WTC11 (cell line): ENCODE results near the gene BPGM. TPM values are rescaled to one million over a fixed set of nuclear protein-coding genes. Genes with fewer than 3 reads are reported as not detected.

Experiments used
- ATAC-seq: fragments of 200-7000 bp; cut with Tn5 transposase; 2 replicates; pipeline ENCODE4 v1.10.0; 2021; ENCODE audit warnings: mild to moderate bottlenecking, moderate library complexity
- CTCF ChIA-PET: fragments of 300-600 bp; sonication (Branson Sonifier 250); formaldehyde crosslinking; loops from one replicate; lab custom pipeline; 2021; ENCODE audit warnings: antibody characterized with exemption; lab: Charles Lee
- POLR2A ChIA-PET: fragments of 350-600 bp; sonication (Branson Sonifier 250); formaldehyde crosslinking; loops from one replicate; lab custom pipeline; 2021; ENCODE audit warnings: antibody characterized with exemption; lab: Charles Lee
- DNase-seq: peaks from one replicate; pipeline ENCODE4 v3.0.0; 2021; ENCODE audit warnings: low spot score
- H3K27ac Mint-ChIP-seq: 2 replicates; pipeline ENCODE4 v1.8.0; 2021; ENCODE audit warnings: mixed read lengths
- H3K27me3 Mint-ChIP-seq: 2 replicates; pipeline ENCODE4 v1.8.0; 2021; ENCODE audit warnings: low read depth, mild to moderate bottlenecking, moderate library complexity, mixed read lengths
- H3K36me3 Mint-ChIP-seq: 2 replicates; pipeline ENCODE4 v1.8.0; 2021; ENCODE audit warnings: mixed read lengths
- H3K4me1 Mint-ChIP-seq: 2 replicates; pipeline ENCODE4 v1.8.0; 2022; ENCODE audit warnings: mixed read lengths
- H3K4me3 Mint-ChIP-seq: 2 replicates; pipeline ENCODE4 v1.8.0; 2021; ENCODE audit warnings: mild to moderate bottlenecking, moderate library complexity, mixed read lengths
- H3K9me3 Mint-ChIP-seq: 2 replicates; pipeline ENCODE4 v1.8.0; 2021; ENCODE audit warnings: mixed read lengths
- ESRRA ChIP-seq: sonication (generic); formaldehyde crosslinking; IDR thresholded peaks from 2 replicates; pipeline ENCODE4 v1.8.1; 2022; ENCODE audit warnings: mild to moderate bottlenecking, missing genetic modification reagents, borderline replicate concordance
- FOXJ3 ChIP-seq: sonication (generic); formaldehyde crosslinking; IDR thresholded peaks from 2 replicates; pipeline ENCODE4 v1.9.0; 2021; ENCODE audit warnings: missing genetic modification reagents, mild to moderate bottlenecking, borderline replicate concordance
- KAT7 ChIP-seq: sonication (generic); formaldehyde crosslinking; IDR thresholded peaks from 2 replicates; pipeline ENCODE4 v1.8.1; 2023; ENCODE audit warnings: missing genetic modification reagents, mild to moderate bottlenecking, borderline replicate concordance
- MYBL2 ChIP-seq: sonication (generic); formaldehyde crosslinking; IDR thresholded peaks from 2 replicates; pipeline ENCODE4 v1.8.1; 2023; ENCODE audit warnings: mild to moderate bottlenecking, moderate library complexity, missing genetic modification reagents
- NR2C2 ChIP-seq: sonication (generic); formaldehyde crosslinking; IDR thresholded peaks from 2 replicates; pipeline ENCODE4 v1.8.0; 2022; ENCODE audit warnings: mild to moderate bottlenecking, missing genetic modification reagents
- NR3C1 ChIP-seq: sonication (generic); formaldehyde crosslinking; conservative IDR thresholded peaks from 2 replicates; pipeline ENCODE4 v1.8.1; 2023; ENCODE audit warnings: low read depth, mild to moderate bottlenecking, missing genetic modification reagents
- RELA ChIP-seq: sonication (generic); formaldehyde crosslinking; IDR thresholded peaks from 2 replicates; pipeline ENCODE4 v1.8.1; 2022; ENCODE audit warnings: missing genetic modification reagents, mild to moderate bottlenecking, borderline replicate concordance
- RORB ChIP-seq: fragments of 250-450 bp; sonication (Bioruptor Pico); IDR thresholded peaks from 2 replicates; pipeline ENCODE4 v1.9.0; 2021; ENCODE audit warnings: mild to moderate bottlenecking
- total RNA-seq: library from RNA; stranded (reverse); gene quantifications from 3 replicates; pipeline ENCODE4 v1.2.3, GENCODE V29; 2021
- TF ChIP-seq, protein P1 (sequence below): sonication (generic); formaldehyde crosslinking; IDR thresholded peaks from 2 replicates; pipeline ENCODE4 v1.8.0; 2023; ENCODE audit warnings: mild to moderate bottlenecking, missing genetic modification reagents
- TF ChIP-seq, protein P2 (sequence below): fragments of 250-450 bp; sonication (Bioruptor Pico); IDR thresholded peaks from 2 replicates; pipeline ENCODE4 v1.9.0; 2021; ENCODE audit warnings: mild to moderate bottlenecking, borderline replicate concordance
- TF ChIP-seq, protein P3 (sequence below): sonication (generic); formaldehyde crosslinking; IDR thresholded peaks from 2 replicates; pipeline ENCODE4 v1.8.0; 2022; ENCODE audit warnings: mild to moderate bottlenecking, missing genetic modification reagents
- TF ChIP-seq, protein P4 (sequence below): sonication (generic); formaldehyde crosslinking; IDR thresholded peaks from 2 replicates; pipeline ENCODE4 v1.8.1; 2023; ENCODE audit warnings: mild to moderate bottlenecking, missing genetic modification reagents
- TF ChIP-seq, protein P5 (sequence below): sonication (generic); formaldehyde crosslinking; IDR thresholded peaks from 2 replicates; pipeline ENCODE4 v1.8.0; 2022; ENCODE audit warnings: mild to moderate bottlenecking, missing genetic modification reagents
- TF ChIP-seq, protein P6 (sequence below): sonication (generic); formaldehyde crosslinking; IDR thresholded peaks from 2 replicates; pipeline ENCODE4 v1.8.1; 2022; ENCODE audit warnings: mild to moderate bottlenecking, missing genetic modification reagents, moderate library complexity, borderline replicate concordance
- TF ChIP-seq, protein P7 (sequence below): sonication (generic); formaldehyde crosslinking; conservative IDR thresholded peaks from 2 replicates; pipeline ENCODE4 v1.8.1; 2023; ENCODE audit warnings: mild to moderate bottlenecking, low read depth, missing genetic modification reagents, moderate library complexity
- TF ChIP-seq, protein P8 (sequence below): sonication (generic); formaldehyde crosslinking; IDR thresholded peaks from 2 replicates; pipeline ENCODE4 v1.8.0; 2022; ENCODE audit warnings: mild to moderate bottlenecking, missing genetic modification reagents

The BPGM gene
- total RNA-seq, 1 experiment from 2014 or later, result 14.6 TPM

DNA sequence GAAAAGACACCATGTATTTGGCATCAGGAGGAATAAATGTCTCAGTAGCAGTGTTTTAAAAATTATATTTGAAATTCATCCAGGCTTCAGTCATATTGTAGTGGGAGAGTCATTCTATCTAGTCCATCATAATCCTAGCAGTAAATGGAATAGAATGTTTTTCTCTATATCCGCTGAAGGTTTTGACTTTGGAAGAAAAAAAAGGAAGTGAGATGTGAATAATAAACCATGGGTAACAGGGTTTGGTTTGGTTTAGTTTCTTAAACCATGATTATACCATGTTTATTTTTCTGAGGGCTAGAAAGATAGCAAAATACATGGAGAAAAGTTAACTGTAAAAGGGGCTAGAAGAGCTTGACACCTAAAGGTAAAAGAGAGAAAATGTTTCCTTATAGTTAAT is 16.4 kb upstream of the BPGM start (continued):
- TF ChIP-seq RORB (CRISPR knock-in tag), result no peak

DNA sequence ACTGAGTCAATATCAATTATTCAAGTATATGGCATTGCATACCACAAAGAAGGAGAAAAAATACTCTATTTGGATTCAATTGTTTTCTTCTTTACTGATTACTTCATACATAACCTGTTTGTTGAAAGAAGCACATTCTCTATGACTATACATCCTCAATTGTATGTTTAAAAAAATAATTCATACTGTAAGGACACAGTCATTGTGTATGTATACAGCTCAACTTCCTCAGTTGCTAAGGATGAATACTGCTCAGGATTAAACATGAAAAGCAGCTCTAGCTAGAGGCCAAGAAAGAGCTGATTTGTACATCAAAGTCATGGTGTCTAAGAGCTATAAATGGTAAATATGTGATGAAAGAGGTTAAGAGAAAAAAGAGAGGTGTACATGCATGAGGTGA is 15.8 kb upstream of the BPGM start:
- Mint-ChIP-seq H3K4me3 (no peak overlapping the region), H3K27ac (no peak overlapping the region), H3K9me3 (no peaks in the 10 kb centered on the region), H3K27me3 (peaks cover 8% of the 10 kb centered on the region), H3K4me1 (no peaks in the 10 kb centered on the region), H3K36me3 (no peaks in the 10 kb centered on the region)
- POLR2A ChIA-PET, result no interaction called here
- DNase-seq, result no peak
- TF ChIP-seq NR3C1 (CRISPR knock-in tag) (no peak), FOXJ3 (CRISPR knock-in tag) (no peak), ESRRA (CRISPR knock-in tag) (no peak), RELA (CRISPR knock-in tag) (no peak), MYBL2 (CRISPR knock-in tag) (no peak), NR2C2 (CRISPR knock-in tag) (no peak), KAT7 (CRISPR knock-in tag) (no peak)
- TF ChIP-seq, protein P1, sequence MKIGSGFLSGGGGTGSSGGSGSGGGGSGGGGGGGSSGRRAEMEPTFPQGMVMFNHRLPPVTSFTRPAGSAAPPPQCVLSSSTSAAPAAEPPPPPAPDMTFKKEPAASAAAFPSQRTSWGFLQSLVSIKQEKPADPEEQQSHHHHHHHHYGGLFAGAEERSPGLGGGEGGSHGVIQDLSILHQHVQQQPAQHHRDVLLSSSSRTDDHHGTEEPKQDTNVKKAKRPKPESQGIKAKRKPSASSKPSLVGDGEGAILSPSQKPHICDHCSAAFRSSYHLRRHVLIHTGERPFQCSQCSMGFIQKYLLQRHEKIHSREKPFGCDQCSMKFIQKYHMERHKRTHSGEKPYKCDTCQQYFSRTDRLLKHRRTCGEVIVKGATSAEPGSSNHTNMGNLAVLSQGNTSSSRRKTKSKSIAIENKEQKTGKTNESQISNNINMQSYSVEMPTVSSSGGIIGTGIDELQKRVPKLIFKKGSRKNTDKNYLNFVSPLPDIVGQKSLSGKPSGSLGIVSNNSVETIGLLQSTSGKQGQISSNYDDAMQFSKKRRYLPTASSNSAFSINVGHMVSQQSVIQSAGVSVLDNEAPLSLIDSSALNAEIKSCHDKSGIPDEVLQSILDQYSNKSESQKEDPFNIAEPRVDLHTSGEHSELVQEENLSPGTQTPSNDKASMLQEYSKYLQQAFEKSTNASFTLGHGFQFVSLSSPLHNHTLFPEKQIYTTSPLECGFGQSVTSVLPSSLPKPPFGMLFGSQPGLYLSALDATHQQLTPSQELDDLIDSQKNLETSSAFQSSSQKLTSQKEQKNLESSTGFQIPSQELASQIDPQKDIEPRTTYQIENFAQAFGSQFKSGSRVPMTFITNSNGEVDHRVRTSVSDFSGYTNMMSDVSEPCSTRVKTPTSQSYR (CRISPR knock-in tag), result no peak
- TF ChIP-seq, protein P2, sequence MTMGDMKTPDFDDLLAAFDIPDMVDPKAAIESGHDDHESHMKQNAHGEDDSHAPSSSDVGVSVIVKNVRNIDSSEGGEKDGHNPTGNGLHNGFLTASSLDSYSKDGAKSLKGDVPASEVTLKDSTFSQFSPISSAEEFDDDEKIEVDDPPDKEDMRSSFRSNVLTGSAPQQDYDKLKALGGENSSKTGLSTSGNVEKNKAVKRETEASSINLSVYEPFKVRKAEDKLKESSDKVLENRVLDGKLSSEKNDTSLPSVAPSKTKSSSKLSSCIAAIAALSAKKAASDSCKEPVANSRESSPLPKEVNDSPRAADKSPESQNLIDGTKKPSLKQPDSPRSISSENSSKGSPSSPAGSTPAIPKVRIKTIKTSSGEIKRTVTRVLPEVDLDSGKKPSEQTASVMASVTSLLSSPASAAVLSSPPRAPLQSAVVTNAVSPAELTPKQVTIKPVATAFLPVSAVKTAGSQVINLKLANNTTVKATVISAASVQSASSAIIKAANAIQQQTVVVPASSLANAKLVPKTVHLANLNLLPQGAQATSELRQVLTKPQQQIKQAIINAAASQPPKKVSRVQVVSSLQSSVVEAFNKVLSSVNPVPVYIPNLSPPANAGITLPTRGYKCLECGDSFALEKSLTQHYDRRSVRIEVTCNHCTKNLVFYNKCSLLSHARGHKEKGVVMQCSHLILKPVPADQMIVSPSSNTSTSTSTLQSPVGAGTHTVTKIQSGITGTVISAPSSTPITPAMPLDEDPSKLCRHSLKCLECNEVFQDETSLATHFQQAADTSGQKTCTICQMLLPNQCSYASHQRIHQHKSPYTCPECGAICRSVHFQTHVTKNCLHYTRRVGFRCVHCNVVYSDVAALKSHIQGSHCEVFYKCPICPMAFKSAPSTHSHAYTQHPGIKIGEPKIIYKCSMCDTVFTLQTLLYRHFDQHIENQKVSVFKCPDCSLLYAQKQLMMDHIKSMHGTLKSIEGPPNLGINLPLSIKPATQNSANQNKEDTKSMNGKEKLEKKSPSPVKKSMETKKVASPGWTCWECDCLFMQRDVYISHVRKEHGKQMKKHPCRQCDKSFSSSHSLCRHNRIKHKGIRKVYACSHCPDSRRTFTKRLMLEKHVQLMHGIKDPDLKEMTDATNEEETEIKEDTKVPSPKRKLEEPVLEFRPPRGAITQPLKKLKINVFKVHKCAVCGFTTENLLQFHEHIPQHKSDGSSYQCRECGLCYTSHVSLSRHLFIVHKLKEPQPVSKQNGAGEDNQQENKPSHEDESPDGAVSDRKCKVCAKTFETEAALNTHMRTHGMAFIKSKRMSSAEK (CRISPR knock-in tag), result no peak
- TF ChIP-seq, protein P3, sequence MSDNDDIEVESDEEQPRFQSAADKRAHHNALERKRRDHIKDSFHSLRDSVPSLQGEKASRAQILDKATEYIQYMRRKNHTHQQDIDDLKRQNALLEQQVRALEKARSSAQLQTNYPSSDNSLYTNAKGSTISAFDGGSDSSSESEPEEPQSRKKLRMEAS (CRISPR knock-in tag), result no peak
- TF ChIP-seq, protein P4, sequence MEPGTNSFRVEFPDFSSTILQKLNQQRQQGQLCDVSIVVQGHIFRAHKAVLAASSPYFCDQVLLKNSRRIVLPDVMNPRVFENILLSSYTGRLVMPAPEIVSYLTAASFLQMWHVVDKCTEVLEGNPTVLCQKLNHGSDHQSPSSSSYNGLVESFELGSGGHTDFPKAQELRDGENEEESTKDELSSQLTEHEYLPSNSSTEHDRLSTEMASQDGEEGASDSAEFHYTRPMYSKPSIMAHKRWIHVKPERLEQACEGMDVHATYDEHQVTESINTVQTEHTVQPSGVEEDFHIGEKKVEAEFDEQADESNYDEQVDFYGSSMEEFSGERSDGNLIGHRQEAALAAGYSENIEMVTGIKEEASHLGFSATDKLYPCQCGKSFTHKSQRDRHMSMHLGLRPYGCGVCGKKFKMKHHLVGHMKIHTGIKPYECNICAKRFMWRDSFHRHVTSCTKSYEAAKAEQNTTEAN (CRISPR knock-in tag), result no peak
- TF ChIP-seq, protein P5, sequence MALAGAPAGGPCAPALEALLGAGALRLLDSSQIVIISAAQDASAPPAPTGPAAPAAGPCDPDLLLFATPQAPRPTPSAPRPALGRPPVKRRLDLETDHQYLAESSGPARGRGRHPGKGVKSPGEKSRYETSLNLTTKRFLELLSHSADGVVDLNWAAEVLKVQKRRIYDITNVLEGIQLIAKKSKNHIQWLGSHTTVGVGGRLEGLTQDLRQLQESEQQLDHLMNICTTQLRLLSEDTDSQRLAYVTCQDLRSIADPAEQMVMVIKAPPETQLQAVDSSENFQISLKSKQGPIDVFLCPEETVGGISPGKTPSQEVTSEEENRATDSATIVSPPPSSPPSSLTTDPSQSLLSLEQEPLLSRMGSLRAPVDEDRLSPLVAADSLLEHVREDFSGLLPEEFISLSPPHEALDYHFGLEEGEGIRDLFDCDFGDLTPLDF (CRISPR knock-in tag), result no peak
- TF ChIP-seq, protein P6, sequence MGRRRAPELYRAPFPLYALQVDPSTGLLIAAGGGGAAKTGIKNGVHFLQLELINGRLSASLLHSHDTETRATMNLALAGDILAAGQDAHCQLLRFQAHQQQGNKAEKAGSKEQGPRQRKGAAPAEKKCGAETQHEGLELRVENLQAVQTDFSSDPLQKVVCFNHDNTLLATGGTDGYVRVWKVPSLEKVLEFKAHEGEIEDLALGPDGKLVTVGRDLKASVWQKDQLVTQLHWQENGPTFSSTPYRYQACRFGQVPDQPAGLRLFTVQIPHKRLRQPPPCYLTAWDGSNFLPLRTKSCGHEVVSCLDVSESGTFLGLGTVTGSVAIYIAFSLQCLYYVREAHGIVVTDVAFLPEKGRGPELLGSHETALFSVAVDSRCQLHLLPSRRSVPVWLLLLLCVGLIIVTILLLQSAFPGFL, result no peak
- TF ChIP-seq, protein P7, sequence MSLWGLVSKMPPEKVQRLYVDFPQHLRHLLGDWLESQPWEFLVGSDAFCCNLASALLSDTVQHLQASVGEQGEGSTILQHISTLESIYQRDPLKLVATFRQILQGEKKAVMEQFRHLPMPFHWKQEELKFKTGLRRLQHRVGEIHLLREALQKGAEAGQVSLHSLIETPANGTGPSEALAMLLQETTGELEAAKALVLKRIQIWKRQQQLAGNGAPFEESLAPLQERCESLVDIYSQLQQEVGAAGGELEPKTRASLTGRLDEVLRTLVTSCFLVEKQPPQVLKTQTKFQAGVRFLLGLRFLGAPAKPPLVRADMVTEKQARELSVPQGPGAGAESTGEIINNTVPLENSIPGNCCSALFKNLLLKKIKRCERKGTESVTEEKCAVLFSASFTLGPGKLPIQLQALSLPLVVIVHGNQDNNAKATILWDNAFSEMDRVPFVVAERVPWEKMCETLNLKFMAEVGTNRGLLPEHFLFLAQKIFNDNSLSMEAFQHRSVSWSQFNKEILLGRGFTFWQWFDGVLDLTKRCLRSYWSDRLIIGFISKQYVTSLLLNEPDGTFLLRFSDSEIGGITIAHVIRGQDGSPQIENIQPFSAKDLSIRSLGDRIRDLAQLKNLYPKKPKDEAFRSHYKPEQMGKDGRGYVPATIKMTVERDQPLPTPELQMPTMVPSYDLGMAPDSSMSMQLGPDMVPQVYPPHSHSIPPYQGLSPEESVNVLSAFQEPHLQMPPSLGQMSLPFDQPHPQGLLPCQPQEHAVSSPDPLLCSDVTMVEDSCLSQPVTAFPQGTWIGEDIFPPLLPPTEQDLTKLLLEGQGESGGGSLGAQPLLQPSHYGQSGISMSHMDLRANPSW, result no peak
- TF ChIP-seq, protein P8, sequence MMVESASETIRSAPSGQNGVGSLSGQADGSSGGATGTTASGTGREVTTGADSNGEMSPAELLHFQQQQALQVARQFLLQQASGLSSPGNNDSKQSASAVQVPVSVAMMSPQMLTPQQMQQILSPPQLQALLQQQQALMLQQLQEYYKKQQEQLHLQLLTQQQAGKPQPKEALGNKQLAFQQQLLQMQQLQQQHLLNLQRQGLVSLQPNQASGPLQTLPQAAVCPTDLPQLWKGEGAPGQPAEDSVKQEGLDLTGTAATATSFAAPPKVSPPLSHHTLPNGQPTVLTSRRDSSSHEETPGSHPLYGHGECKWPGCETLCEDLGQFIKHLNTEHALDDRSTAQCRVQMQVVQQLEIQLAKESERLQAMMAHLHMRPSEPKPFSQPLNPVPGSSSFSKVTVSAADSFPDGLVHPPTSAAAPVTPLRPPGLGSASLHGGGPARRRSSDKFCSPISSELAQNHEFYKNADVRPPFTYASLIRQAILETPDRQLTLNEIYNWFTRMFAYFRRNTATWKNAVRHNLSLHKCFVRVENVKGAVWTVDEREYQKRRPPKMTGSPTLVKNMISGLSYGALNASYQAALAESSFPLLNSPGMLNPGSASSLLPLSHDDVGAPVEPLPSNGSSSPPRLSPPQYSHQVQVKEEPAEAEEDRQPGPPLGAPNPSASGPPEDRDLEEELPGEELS (CRISPR knock-in tag), result no peak
- no peak for ATAC-seq
- CTCF ChIA-PET, result interaction anchor here (3.2 kb wide), 1 partner anchor 70 kb away, joined by 18 read pairs; no protein-coding TSS in a partner anchor
